HEK293T (cell line): ENCODE measurements around the gene HIVEP3.

Experiments used
- ARNT ChIP-seq: fragments of 450-650 bp; IDR thresholded peaks from 2 replicates; pipeline ENCODE4 v1.6.1; 2017; ENCODE audit warnings: mild to moderate bottlenecking
- ELF4 ChIP-seq: fragments of 450-650 bp; IDR thresholded peaks from 2 replicates; pipeline ENCODE4 v1.6.1; 2017; ENCODE audit warnings: antibody characterized with exemption
- FOXA1 ChIP-seq: fragments of 450-650 bp; IDR thresholded peaks from 2 replicates; pipeline ENCODE4 v1.6.1; 2016; ENCODE audit warnings: mild to moderate bottlenecking
- LEF1 ChIP-seq: fragments of 450-650 bp; IDR thresholded peaks from 2 replicates; pipeline ENCODE4 v1.6.1; 2017; ENCODE audit warnings: mild to moderate bottlenecking, borderline replicate concordance
- NFRKB ChIP-seq: fragments of 450-650 bp; IDR thresholded peaks from 2 replicates; pipeline ENCODE4 v1.6.1; 2016; ENCODE audit warnings: mild to moderate bottlenecking, moderate library complexity

DNA sequence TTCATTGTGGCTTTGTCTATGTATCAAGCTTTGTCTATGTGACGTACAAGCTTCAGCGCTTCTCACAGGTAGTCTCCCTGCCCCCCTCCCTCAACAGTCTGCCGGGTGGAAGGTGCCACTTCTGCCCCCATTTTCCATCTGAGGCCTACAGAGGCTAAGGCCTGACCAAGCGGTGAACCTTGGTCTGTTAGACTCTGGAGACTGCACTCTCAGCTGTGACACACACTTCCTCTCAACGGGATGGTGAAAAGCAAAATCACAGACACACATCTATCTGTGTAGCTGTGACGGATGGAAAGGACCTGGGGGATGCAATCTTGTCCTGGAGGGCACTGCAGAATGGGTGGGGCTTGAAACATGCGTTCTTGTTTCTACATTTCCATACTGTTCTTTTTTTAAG is 281.4 kb downstream of the HIVEP3 start:
- TF ChIP-seq FOXA1 (no peak), ELF4 (no peak), LEF1 (no peak), ARNT (no peak), NFRKB (no peak)
